Hepatocyte (in vitro differentiated cells): ENCODE data around the gene UQCC2. TPM values are rescaled to one million over a fixed set of nuclear protein-coding genes. Genes with fewer than 3 reads are reported as not detected.

Experiments used
- DNase-seq: peaks from one replicate; pipeline ENCODE4 v3.0.0-alpha.2; 2016; ENCODE audit warnings: low spot score
- H2AFZ ChIP-seq: fragments of 200-600 bp; sonication (generic); 2 replicates; pipeline ENCODE4 v1.6.0; 2016; ENCODE audit warnings: antibody characterized with exemption, mild to moderate bottlenecking
- H3K27ac ChIP-seq: fragments of 200-600 bp; sonication (generic); 2 replicates; pipeline ENCODE4 v1.5.1; 2016; ENCODE audit warnings: mild to moderate bottlenecking
- H3K27me3 ChIP-seq: fragments of 200-600 bp; sonication (generic); 2 replicates; pipeline ENCODE4 v1.6.1; 2016
- H3K36me3 ChIP-seq: fragments of 200-600 bp; sonication (generic); replicated peaks from 2 replicates; pipeline ENCODE4 v1.5.1; 2016; ENCODE audit warnings: low read depth; ENCODE audit not compliant: insufficient read depth
- H3K4me1 ChIP-seq: fragments of 200-600 bp; sonication (generic); 2 replicates; pipeline ENCODE4 v1.5.1; 2016; ENCODE audit warnings: mild to moderate bottlenecking, moderate library complexity; ENCODE audit not compliant: insufficient read depth
- H3K4me2 ChIP-seq: fragments of 200-600 bp; sonication (generic); 2 replicates; pipeline ENCODE4 v1.6.0; 2016
- H3K4me3 ChIP-seq: fragments of 200-600 bp; sonication (generic); 2 replicates; pipeline ENCODE4 v1.5.1; 2016; ENCODE audit warnings: mild to moderate bottlenecking
- H3K79me2 ChIP-seq: fragments of 200-600 bp; sonication (generic); 2 replicates; pipeline ENCODE4 v1.6.0; 2017; ENCODE audit warnings: mild to moderate bottlenecking
- H3K9me2 ChIP-seq: fragments of 200-600 bp; sonication (generic); replicated peaks from 2 replicates; pipeline ENCODE4 v1.6.0; 2017; ENCODE audit warnings: mild to moderate bottlenecking; ENCODE audit not compliant: insufficient read depth
- H3K9me3 ChIP-seq: fragments of 200-600 bp; sonication (generic); 2 replicates; pipeline ENCODE4 v1.5.1; 2016; ENCODE audit warnings: low read depth, mild to moderate bottlenecking
- H4K20me1 ChIP-seq: fragments of 200-600 bp; sonication (generic); 2 replicates; pipeline ENCODE4 v1.6.0; 2016; ENCODE audit warnings: mild to moderate bottlenecking; ENCODE audit not compliant: insufficient read depth, poor library complexity, severe bottlenecking
- CTCF ChIP-seq: fragments of 200-600 bp; sonication (generic); IDR thresholded peaks from 2 replicates; pipeline ENCODE4 v1.5.1; 2016; ENCODE audit warnings: antibody characterized with exemption, mild to moderate bottlenecking; ENCODE audit not compliant: poor library complexity
- EZH2 ChIP-seq: fragments of 200-600 bp; sonication (generic); IDR thresholded peaks from 2 replicates; pipeline ENCODE4 v1.6.1; 2016; ENCODE audit warnings: antibody characterized with exemption, mild to moderate bottlenecking, borderline replicate concordance
- EZH2phosphoT487 ChIP-seq: fragments of 200-600 bp; sonication (generic); IDR thresholded peaks from one replicate; pipeline ENCODE4 v1.6.1; 2018; ENCODE audit warnings: antibody characterized with exemption, mild to moderate bottlenecking, low read depth, moderate library complexity; ENCODE audit not compliant: unreplicated experiment, severe bottlenecking
- WGBS: methylation state at CpG from one replicate; pipeline ENCODE4 v1.1.6; 2016; ENCODE audit warnings: low lambda C conversion rate; ENCODE audit errors: missing lambda C conversion rate; 5-methylcytosine and 5-hydroxymethylcytosine counted together
- polyA plus RNA-seq: library from polyadenylated mRNA; unstranded; fragments of >200 nt; fragmentation: Nextera tagmentation; extraction: Ambion mirVana; gene quantifications from 2 replicates; pipeline ENCODE4 v1.2.1, GENCODE V29; 2016
- total RNA-seq: library from RNA; depleted of rRNA; stranded (reverse); fragments of >200 nt; gene quantifications from 2 replicates; pipeline ENCODE4 v1.2.3, GENCODE V29; 2014

Gene UQCC2
- total and polyA plus RNA-seq, 2 experiments from 2014 or later: 44.7 to 151 TPM

GRCh38 chr6:33754222-33754621 is 42.7 kb upstream of the UQCC2 start:
- Histone ChIP-seq H3K9me2 (no peaks in the 10 kb centered on the region), H3K4me1 (peaks cover 23% of the 10 kb centered on the region), H2AFZ (no peak overlapping the region), H4K20me1 (no peaks in the 10 kb centered on the region), H3K79me2 (no peaks in the 10 kb centered on the region), H3K9me3 (no peaks in the 10 kb centered on the region), H3K4me2 (no peak overlapping the region), H3K4me3 (no peak overlapping the region), H3K27ac (no peak overlapping the region), H3K36me3 (no peaks in the 10 kb centered on the region), H3K27me3 (no peaks in the 10 kb centered on the region)
- WGBS: 87% methylated on average over 11 of the region's 11 CpGs
- no peak for DNase-seq
- TF ChIP-seq EZH2phosphoT487 (no peak), CTCF (no peak), EZH2 (no peak)

DNA sequence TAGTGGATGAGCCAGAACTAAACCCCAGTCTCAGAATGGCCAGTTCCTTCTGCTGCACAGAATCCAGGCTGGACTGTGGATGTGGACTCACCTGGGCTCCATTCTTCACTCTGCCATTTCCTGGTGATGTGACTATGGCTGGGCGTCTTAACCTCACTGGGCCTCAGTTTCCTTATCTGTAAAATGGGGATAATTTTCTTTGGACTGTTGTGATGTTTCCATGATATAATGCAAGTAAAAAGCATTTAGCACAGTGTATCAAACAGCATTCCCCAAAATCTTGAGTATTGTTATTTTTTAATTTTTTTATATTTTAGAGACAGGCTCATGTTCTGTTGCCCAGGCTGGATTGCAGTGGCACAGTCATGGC is 41.1 kb upstream of the UQCC2 start:
- no peak overlapping the region for H2AFZ ChIP-seq
- H3K36me3 ChIP-seq: no peaks in the 10 kb centered on the region
- H3K27ac ChIP-seq: peak overlapping the region; percentile 62
- 100% methylated on average over 1 of the region's 1 CpG for WGBS
- no peak for DNase-seq
- TF ChIP-seq CTCF (no peak), EZH2 (no peak), EZH2phosphoT487 (no peak)
- no peak overlapping the region for H3K4me3 ChIP-seq
- no peaks in the 10 kb centered on the region for H3K27me3 ChIP-seq
- H3K9me2 ChIP-seq: no peaks in the 10 kb centered on the region
- no peaks in the 10 kb centered on the region for H3K79me2 ChIP-seq
- H3K4me1 ChIP-seq: peaks cover 23% of the 10 kb centered on the region
- H3K4me2 ChIP-seq: no peak overlapping the region
- no peaks in the 10 kb centered on the region for H4K20me1 ChIP-seq
- H3K9me3 ChIP-seq: no peaks in the 10 kb centered on the region

DNA sequence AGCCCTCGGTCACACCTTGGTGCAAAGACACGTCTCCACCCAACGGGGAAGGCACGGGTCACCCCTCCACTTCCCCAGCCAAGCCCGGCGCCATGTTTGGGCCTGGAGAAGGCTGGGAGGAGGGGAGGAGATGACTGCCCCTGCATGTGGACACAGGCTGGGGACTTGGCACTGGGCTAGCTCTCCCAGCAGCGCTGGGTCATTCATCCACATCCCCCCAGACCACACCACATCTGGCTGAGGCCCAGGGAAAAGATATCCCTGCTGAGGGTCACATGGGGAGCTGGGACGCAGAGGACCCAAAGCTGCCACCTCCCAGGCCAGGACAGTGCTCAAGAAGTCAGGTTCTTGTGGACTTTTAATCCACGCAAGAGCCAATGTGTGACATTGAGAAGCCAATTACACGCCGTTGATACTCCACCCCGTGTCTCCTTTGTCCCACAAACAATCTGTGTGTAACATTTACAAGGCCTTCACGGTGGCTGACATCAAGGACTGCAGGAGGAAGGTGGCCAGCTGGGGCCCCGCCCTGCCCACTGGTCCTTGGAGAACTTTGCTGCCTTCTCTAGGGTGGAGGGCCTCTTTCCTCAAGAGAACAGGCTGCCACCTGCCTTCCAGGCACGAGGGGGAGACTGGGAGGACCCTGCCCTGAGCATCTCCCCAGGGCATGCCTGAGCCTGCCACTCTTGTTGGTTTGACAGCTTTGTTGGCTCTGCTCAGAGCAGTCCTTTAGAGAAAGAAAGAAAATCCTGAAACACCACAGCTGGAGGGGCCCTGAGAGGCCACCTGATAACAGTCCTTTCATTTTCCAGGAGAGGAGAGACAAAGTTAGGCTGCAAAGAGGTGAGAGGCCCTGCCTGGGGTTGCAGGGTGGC is 40.5 kb upstream of the UQCC2 start:
- Histone ChIP-seq H3K27me3 (no peaks in the 10 kb centered on the region), H3K9me2 (no peaks in the 10 kb centered on the region), H4K20me1 (no peaks in the 10 kb centered on the region), H3K9me3 (no peaks in the 10 kb centered on the region), H3K36me3 (no peaks in the 10 kb centered on the region), H3K4me1 (peaks cover 24% of the 10 kb centered on the region), H3K79me2 (no peaks in the 10 kb centered on the region), H2AFZ (no peak overlapping the region), H3K27ac (peak overlapping the region; percentile 62), H3K4me2 (no peak overlapping the region), H3K4me3 (no peak overlapping the region)
- whole genome bisulfite sequencing: 76% methylated on average over 15 of the region's 15 CpGs
- TF ChIP-seq EZH2 (no peak), CTCF (no peak), EZH2phosphoT487 (no peak)
- peak; percentile 47 for DNase-seq
